ENCODE data around the gene NOL3. TPM values are rescaled to one million over a fixed set of nuclear protein-coding genes. Genes with fewer than 3 reads are reported as not detected.

The NOL3 gene
- 6.8 and 13.5 TPM in 2 replicates for total RNA-seq

DNA sequence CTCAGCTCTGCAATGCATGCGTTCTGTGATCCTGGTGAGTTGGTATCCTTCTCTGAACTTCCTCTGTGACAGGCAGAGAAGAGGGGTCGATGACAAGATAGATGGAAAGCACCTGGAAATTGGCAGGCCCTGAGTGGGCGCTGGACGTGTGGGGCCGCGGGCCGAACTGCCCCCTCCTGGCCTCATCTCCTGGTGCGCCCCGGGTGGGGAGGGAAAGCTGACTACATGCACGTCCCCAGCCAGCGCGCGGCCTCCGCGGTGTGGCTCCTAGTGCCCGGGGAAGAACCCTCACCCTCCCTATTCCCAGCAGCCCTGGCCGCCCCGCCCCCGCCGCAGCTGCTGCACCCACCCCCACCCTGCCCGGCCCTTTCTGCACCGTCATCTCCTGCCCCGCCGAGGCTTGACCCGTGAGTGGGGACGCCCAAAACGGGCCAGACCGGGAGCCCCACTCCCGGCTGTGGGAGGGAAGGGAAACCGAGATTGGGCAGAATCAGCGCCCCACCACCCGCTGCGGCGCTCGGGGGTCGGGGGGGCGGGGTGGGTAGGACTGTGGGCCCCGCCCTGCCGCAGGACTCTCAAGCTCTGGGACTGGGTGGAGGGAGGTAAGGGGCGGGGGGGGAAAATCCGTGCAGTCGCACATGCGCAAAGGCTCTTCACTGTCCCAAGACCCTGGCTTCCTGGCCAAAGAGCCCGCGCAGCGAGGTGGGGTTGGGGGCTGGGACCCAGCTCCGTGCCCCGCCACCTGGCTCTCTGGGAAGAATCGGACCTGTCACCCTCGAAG lies at the start of gene NOL3:
NOL3 (plus strand) TSS at position 371 of the 781 bp plus-strand sequence.

DNA sequence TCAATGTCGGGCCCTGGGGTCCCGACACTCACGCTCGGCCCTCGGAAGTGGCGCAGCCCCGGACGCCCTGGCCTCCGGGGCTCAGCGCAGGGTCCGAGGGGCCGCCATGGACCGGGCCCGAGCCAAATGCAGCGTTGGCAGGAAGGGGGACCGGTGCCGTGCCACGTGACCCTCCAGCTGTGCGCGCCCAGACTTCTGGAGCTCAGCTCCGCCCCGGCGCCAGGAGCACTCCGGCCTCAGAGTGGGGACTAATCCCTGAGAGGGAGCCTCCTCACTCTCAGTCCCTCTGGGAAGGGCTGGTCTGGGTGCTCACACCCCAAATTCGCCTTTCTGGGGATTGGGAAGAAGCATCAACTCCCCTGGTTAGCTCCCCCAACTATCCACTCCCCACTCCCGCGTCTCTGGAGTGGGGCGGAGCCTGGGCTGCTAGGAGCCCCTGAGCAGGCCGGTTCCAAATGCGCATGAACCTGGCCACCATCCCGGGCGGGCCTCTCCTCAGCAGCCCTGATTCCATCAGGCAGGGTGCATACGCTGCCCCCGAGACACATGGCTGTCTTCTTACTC lies 19.4 kb upstream of the NOL3 start, which contains the start of gene B3GNT9:
B3GNT9 (minus strand) TSS at position 166 of the 564 bp plus-strand sequence. CDS start 513 bp downstream, outside the sequence.

DNA sequence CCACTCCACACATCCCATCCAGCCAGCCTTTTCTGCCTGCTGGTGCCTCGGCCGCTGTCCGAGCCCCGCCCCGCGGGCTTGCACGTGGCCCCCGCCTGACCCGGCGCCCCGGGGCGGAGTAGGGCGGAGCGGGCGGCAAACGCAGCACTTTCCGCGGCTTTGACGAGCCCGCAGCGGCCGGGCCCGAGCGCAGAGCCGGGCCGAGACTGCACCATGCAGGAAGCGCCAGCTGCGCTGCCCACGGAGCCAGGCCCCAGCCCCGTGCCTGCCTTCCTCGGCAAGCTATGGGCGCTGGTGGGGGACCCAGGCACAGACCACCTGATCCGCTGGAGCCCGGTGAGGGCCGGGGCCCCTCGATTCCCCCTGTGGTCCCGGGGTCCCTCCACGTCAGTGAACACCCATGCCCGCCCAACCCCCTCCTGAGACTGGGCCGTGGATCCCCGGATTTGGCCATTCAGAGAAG lies 5.7 kb upstream of the NOL3 start, which contains the start of gene HSF4:
HSF4 (plus strand) TSS at position 147 of the 463 bp plus-strand sequence; CDS start at position 214, 67 bp downstream.

DNA sequence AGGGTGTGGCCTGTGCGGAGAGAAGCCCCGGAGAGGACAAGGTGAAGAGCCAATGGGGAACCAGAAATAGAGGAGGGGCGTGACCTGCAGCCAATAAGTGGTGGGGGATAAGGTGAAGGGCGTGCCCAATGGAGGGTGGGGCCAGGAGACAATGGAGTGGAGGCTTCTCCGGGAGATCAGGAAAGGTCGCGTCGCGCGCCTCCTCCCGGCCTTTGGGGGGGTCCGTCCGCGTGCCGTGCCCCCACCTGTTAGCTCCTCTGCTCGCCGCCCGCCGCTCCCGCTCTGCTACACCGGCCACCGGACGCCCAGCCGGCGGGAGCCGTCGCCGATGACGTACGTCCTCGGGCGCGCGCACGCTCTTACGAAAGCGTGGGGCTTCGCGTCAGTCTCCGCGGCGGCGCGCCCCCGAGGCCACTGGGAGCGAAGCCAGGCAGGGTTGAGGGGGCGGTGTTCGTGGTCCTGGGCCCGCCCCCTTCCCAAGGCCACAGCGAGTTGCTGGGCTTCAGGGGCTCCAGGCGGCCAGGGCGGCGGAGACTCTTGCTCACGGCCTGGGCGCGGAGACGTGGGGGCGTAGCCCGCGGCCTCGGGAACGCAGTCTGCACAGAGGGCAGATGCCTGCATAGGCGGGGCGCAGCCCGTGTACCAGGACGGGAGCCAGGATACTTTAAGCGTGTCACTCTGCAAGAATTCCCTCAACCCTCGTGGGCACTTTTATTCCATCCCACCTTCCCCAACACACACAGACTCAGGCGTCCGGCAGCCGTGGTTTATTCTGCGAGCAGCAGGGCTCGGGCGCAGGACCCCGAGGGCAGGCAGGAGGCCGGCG lies 13.5 kb downstream of the NOL3 start, which contains the start of gene MATCAP1:
MATCAP1 (minus strand) TSS at position 337 of the 826 bp plus-strand sequence. CDS start 3,353 bp downstream, outside the sequence.

DNA sequence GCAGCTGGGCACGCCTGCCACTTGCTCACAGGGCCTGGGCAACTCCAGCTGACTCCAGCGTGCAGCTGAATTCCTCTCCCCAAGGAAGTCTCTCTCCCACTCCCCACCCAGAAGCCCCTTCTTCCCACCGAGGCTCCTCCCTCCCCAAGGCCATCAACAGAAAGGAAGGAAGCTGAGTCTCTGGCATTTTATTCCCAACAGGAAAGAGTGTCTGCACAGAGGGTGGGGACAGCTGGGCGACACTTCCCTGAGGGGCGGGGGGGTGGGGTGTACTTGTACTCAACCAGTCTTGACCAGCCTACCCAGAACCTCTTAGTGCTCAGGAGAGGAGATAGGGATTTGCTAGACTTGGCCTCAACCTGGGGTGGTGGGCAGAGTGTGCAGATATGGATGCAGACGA lies 19.7 kb downstream of the NOL3 start, which contains the start of gene EXOC3L1:
EXOC3L1 (minus strand) TSS at position 96 of the 400 bp plus-strand sequence. CDS start 460 bp downstream, outside the sequence.

DNA sequence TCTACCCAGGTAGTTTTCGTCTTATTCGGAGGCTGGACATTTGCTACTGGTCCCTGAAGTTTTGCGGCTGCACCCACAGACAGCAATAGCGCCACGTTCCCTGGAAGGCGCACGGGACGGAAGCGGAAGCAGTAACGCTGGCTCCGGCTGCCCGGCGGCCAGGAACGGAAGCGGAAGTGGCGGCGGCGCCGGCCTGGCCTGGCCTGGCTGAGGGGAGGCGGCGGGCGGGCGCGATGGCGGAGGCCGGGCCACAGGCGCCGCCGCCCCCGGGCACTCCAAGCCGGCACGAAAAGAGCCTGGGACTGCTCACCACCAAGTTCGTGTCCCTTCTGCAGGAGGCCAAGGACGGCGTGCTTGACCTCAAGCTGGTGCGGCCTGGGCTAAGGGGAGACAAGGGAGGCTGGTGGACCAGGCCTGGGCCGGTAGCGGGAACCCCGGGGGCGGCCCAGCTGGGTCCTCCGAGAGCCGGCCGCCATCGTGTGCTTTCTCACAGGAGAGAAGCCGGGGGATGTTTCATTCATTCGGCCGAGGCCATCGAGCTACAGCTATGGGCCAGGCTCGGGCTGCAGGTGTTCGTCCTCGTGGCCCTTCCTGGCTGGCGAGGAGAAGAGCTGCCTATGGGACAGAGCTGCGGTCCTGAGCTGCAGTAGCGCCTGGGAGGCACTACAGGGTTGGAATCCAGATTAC lies 21.8 kb downstream of the NOL3 start, which contains the start of gene E2F4:
E2F4 (plus strand) TSS at position 161 of the 687 bp plus-strand sequence; CDS start at position 234, 73 bp downstream.

DNA sequence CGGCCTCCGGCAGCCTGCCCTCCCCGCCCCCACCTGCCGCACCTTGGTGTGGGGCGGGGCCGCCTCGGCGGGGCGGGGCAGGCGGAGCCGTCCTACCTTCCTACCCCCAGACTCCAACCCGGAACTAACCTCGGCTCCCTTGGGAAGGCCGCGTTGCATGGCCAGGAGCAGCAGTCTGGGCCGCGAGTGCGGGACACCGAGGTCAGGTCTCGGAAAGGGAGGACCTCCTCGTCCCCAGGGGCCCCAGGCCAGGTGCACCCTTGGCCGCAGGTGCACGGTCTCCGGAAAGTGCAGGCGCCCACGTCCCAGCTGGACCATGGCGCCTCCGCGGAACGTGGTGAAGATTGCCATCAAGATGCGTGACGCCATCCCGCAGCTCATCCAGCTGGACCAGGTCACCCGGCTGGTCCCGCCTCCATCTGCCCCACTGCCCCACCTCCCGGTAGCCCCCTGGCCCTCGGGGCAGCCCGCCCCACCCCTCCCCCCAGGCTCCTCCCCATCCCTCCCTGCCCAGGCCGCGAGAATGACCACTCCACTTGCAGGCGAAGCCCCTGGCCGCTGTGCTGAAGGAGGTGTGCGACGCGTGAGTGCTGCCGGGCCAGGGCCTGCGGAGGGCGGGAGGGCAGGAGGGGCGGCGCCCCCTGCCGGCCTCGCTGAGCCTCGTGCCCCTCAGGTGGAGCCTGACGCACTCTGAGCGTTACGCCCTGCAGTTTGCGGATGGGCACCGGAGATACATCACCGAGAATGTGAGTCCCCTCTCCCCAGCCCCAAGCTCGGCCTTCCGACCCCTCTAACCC lies 28.9 kb downstream of the NOL3 start, which contains the start of gene ELMO3:
ELMO3 (plus strand) TSS at position 121 of the 797 bp plus-strand sequence; CDS start at position 317, 196 bp downstream.

Other genes starting within 250 kb of the NOL3 start
- 1.1 and 2.1 TPM in 2 replicates for gene RRAD, start 245.0 kb upstream of the NOL3 start, total RNA-seq
- 131 and 136 TPM in 2 replicates for gene CIAO2B, start 236.1 kb upstream of the NOL3 start, total RNA-seq
- gene CES2, start 235.0 kb upstream of the NOL3 start, total RNA-seq, result 14.2 and 17.7 TPM in 2 replicates
- not detected in 2 replicates for gene CES3, start 209.3 kb upstream of the NOL3 start, total RNA-seq
- 0.49 and 1.7 TPM in 2 replicates for gene CES4A, start 181.9 kb upstream of the NOL3 start, total RNA-seq
- gene CBFB, start 141.4 kb upstream of the NOL3 start, total RNA-seq, result 70.4 and 113 TPM in 2 replicates
- 7.9 and 22.1 TPM in 2 replicates for gene PHAF1, start 60.6 kb upstream of the NOL3 start, total RNA-seq
- 1.3 and 4.0 TPM in 2 replicates for gene B3GNT9, start 19.5 kb upstream of the NOL3 start, total RNA-seq
- gene TRADD, start 10.6 kb upstream of the NOL3 start, total RNA-seq, result 12.3 and 15.6 TPM in 2 replicates
- 4.6 and 5.0 TPM in 2 replicates for gene FBXL8, start 10.6 kb upstream of the NOL3 start, total RNA-seq
- 1.9 and 4.0 TPM in 2 replicates for gene HSF4, start 5.8 kb upstream of the NOL3 start, total RNA-seq
- gene MATCAP1, start 13.4 kb downstream of the NOL3 start, total RNA-seq, result 7.8 and 18.3 TPM in 2 replicates
- gene EXOC3L1, start 19.6 kb downstream of the NOL3 start, total RNA-seq, result 12.8 and 28.3 TPM in 2 replicates
- gene E2F4, start 21.6 kb downstream of the NOL3 start, total RNA-seq, result 45.2 and 81.6 TPM in 2 replicates
- 1.3 and 1.4 TPM in 2 replicates for gene ELMO3, start 28.6 kb downstream of the NOL3 start, total RNA-seq
- 20.3 and 21.5 TPM in 2 replicates for gene TMEM208, start 56.6 kb downstream of the NOL3 start, total RNA-seq
- 17.5 and 26.0 TPM in 2 replicates for gene FHOD1, start 76.9 kb downstream of the NOL3 start, total RNA-seq
- 0.32 and 0.82 TPM in 2 replicates for gene SLC9A5, start 78.4 kb downstream of the NOL3 start, total RNA-seq
- 7.0 and 11.4 TPM in 2 replicates for gene PLEKHG4, start 109.0 kb downstream of the NOL3 start, total RNA-seq
- 0.16 TPM in 1 of 2 replicates, not detected in the other for gene KCTD19, start 156.2 kb downstream of the NOL3 start, total RNA-seq
- under 0.01 and 0.38 TPM in 2 replicates for gene LRRC36, start 156.3 kb downstream of the NOL3 start, total RNA-seq
- 0.13 TPM in 1 of 2 replicates, not detected in the other for gene TPPP3, start 223.0 kb downstream of the NOL3 start, total RNA-seq
- gene ZDHHC1, start 245.9 kb downstream of the NOL3 start, total RNA-seq, result 2.8 and 5.6 TPM in 2 replicates